ENCODE measurements around the gene ADGRV1.
"Not testable (repeated sequence)": the region's sequence is repeated elsewhere in the genome, so short reads cannot be mapped to it uniquely, and the experiment has no call there.

Gene ADGRV1

GRCh38 chr5:90601468-90601867 lies 42.9 kb downstream of the ADGRV1 start:
- DNase-seq, result no peak

- DNase-seq, result no peak
Measured at GRCh38 chr5:90602681-90603080, 44.1 kb downstream of the ADGRV1 start.

- no peak for DNase-seq
Measured at GRCh38 chr5:90606539-90606938, 47.9 kb downstream of the ADGRV1 start.

DNA sequence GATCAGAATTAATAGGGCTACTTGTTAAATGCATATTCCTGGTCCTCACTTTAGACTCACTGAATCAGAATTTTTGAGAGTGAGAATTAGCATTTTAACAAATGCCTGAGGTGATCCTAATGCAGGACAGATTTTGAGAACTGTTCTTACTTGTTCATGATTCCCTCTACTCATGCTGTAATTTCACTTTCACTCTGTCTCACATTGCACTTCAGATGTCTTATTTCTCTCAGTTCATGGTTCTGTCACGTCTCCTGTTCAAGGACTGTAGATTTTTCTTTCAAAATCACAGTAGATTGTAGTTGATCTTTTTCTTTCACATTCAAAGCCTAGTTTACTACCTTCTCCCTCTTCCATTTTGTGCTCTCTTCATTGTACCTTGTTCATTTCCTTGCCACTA lies 54.3 kb downstream of the ADGRV1 start:
- no peak for DNase-seq

DNA sequence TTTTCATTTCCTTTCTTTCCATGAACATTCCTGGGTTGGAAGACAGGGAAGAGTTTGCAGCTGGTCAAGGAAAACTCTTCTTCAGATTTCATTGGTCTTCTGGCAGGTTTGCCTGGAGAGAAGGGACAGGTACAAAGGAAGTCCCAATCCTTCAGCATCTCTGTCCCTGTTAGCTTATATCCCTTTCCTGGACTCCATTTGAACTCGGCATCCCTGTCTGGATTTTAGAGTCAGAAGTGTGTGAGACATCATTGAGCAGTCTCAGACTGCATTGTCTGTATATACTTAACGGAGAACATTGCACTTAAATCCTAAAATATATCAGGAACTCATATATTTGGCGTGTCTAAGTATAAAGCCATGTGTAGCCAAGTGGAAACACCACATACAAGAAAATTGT lies 54.9 kb downstream of the ADGRV1 start:
- no peak for DNase-seq

GRCh38 chr5:90613918-90614504 lies 55.4 kb downstream of the ADGRV1 start:
- no peak for DNase-seq

DNA sequence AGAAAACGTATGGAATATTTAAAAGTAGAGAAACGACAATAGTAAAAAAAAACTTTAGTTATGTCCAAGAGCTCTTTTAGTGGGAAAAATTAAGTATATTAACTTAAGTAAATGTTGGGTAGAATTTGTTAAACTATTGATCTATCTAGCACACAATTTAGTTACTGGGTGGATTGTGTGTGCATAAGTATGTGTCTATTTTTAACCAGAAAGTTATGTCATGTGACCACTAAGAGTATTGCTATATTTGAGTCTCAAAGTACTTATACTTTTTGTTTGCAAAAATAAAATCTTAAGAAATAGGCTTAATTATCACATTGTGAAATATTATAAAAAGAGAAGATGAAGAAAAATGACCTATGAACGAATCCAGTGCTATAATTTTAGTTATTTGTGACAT lies 56.8 kb downstream of the ADGRV1 start:
- DNase-seq, result no peak

DNA sequence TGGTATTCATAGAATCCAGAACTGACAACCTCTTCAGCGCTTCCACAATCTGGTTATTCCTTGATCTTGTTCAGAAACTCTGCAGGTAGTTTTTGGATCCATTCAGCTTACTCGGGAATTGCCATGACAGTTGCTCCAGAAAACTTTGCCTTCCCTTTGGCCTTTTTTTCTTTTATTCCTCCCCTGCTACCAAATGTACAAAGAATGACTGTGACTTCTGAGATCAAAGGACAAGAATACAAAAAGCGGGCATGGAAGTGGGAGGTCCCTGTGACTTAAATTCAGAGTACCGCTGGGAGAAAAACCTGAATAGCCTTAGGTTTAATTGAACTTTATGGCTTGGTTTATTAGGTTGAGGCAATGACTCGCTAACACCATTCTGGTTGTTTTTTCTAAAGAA lies 59.5 kb downstream of the ADGRV1 start:
- DNase-seq, result no peak

DNA sequence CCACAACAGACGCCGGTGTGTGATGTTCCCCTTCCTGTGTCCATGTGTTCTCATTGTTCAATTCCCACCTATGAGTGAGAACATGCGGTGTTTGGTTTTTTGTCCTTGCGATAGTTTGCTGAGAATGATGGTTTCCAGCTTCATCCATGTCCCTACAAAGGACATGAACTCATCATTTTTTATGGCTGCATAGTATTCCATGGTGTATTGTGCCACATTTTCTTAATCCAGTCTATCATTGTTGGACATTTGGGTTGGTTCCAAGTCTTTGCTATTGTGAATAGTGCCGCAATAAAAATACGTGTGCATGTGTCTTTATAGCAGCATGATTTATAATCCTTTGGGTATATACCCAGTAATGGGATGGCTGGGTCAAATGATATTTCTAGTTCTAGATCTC lies 61.2 kb downstream of the ADGRV1 start:
- not testable (repeated sequence) for DNase-seq

- no peak for DNase-seq
Measured at GRCh38 chr5:90621848-90622247, 63.3 kb downstream of the ADGRV1 start.

- DNase-seq, result no peak
Measured at GRCh38 chr5:90626493-90626892, 67.9 kb downstream of the ADGRV1 start.

GRCh38 chr5:90628492-90628891 lies 69.9 kb downstream of the ADGRV1 start:
- no peak for DNase-seq

GRCh38 chr5:90632791-90633190 lies 74.2 kb downstream of the ADGRV1 start:
- no peak for DNase-seq

DNA sequence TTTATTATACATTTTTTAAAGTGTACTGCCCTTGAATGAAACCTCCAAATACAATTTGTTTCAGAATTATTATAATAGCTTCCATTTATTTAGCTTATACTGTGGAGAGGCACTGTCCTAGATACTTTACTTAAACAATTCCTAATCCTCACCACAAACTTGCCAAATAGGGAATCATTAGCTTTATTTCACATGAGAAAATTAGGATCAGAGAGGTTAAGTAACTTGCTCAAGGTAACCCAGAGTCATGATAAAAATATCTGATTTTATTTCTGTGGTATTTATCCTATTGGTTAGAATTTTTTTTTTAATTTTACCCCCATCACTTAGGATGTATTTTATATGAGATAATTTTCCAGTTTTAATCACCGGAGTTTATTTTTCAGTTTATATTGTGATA lies 78.4 kb downstream of the ADGRV1 start:
- DNase-seq, result no peak

DNA sequence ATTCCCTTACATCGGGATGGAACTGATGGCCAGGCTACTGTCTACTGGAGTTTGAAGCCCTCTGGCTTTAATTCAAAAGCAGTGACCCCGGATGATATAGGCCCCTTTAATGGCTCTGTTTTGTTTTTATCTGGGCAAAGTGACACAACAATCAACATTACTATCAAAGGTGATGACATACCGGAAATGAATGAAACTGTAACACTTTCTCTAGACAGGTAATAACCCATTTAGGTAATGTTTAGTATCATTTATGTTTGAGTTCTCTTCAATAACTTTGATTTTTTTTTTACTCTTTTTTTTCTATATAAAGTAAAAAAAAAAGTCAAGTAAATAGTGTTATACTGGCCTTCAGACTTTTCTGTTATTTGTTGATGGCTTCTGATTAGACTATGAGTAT lies 79.1 kb downstream of the ADGRV1 start:
- DNase-seq, result no peak

DNA sequence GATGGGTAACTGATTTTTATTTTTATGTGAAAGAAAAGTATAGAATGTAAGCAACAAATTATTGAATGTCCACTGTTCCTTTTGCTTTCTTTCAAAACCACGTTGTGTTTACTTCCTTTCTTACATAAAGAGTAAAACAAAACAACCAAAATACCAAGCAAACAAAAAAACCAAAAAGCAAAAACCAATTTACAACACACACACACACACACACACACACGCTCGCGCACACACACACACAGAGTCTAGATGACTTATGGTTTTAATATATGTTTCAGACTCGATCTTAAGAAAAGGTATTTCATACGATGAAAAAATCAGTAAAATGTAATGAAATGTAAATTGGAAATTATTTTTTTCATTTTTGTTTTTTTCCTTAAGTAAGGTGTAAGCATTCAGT lies 80.3 kb downstream of the ADGRV1 start:
- DNase-seq, result no peak

DNA sequence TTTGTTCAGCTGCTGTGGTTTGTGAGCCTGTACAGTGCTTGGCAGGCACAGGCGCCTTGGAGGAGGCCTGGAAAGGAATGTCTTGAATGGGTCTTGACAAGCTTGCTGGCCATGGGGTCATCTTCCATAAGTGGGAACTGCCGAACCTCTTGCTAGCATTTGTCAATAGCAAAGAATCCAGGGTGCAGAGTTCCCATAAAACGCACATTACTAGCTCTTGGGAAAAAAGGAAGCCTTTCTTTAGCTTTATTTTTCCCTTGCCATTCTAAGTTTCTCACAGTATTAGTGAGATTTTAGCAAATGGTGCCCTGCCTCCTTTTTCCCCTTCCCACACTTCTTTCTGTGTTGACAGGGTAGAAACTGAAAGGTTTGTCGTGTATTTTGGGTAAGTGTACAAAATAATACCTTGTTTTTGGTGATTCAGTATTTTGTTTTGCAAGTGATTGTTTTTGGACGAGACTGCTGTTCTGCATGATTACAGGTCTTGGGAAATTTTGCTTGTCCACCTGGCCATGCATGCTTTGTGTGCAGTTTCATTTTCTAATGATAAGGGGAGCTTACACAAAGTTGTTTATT lies 82.0 kb downstream of the ADGRV1 start:
- DNase-seq, result no peak

GRCh38 chr5:90641528-90641927 lies 82.9 kb downstream of the ADGRV1 start:
- no peak for DNase-seq

- no peak for DNase-seq
Measured at GRCh38 chr5:90642706-90643229, 84.2 kb downstream of the ADGRV1 start.

DNA sequence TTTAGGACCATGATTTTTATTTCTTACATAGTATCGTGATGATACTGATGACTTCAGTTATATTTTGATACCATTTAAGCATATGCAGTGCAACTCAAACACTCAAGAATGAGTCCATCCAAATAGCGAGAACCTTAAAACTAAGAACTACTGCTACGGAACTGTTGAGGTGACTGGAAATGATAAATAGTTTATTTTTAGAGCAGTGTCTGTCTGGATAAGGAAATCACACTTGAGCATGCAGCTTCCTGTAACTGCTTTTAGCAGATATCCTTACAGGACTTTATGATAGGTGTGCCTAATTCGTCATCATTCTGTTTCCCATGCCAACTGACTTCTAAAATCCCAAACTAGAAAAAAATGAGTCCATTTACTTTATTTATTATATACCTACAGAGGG lies 85.5 kb downstream of the ADGRV1 start:
- no peak for DNase-seq

- no peak for DNase-seq
Measured at GRCh38 chr5:90645024-90645610, 86.5 kb downstream of the ADGRV1 start.

- no peak for DNase-seq
Measured at GRCh38 chr5:90650767-90651166, 92.2 kb downstream of the ADGRV1 start.

- DNase-seq, result no peak
Measured at GRCh38 chr5:90654215-90654614, 95.6 kb downstream of the ADGRV1 start.

DNA sequence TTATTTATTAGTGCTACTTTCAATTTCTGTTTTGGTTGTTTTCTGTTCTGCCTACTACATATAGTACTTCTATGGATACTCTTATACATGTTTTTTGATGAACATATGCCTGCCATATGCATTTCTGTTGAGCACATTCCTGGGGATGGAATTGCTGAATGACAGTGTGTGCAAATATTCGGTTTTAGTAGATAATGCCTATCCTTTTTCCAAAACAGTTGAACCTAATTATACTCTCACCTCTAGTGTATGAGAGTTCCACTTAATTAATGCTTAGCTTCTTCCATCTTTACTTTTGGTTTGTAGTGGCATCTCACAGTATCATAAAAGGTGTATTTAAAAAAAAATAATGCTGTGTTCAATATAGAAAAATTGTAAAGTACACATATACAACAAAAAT lies 96.8 kb downstream of the ADGRV1 start:
- no peak for DNase-seq

DNA sequence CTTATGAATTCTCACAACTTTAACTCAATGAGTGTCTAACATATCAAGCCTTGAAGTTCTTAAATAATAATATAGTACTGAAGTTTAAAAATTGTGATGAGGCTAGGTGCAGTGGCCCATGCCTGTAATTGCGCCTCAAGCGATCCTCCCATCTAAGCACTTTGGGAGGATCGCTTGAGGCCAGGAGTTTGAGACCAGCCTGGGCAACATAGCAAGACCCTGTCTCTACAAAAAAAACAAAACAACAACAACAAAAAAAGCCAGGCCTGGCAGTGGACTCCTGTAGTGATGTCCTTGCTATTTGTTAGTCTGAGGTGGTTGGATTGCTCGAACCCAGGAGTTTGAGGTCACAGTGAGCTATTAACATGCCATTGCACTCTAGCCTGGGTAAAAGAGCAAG lies 98.4 kb downstream of the ADGRV1 start:
- DNase-seq, result no peak

All from NCI-H1105 (cell line).